GM20000 (cell line): ENCODE results near the gene RSPH1.

Experiments used
- DNase-seq: peaks from one replicate; pipeline ENCODE4 v3.0.0; 2012; ENCODE audit warnings: low spot score
- CTCF ChIP-seq: IDR thresholded peaks from 2 replicates; pipeline ENCODE4 v1.5.1; 2012; ENCODE audit warnings: mild to moderate bottlenecking, control low read depth; ENCODE audit errors: extremely low read depth, missing control alignments

RSPH1 gene

GRCh38 chr21:42520628-42521253 is 24.7 kb upstream of the RSPH1 start:
- no peak for TF ChIP-seq CTCF

GRCh38 chr21:42518626-42519025 is 22.6 kb upstream of the RSPH1 start:
- no peak for TF ChIP-seq CTCF
- no peak for DNase-seq

More at GRCh38 chr21:42520628-42521253, 24.7 kb upstream of the RSPH1 start:
- DNase-seq: no peak

GRCh38 chr21:42518215-42518614 is 22.2 kb upstream of the RSPH1 start:
- no peak for TF ChIP-seq CTCF
- DNase-seq: no peak

- TF ChIP-seq CTCF: no peak
- DNase-seq: peak; percentile 4
Observed at GRCh38 chr21:42515708-42516502, 19.9 kb upstream of the RSPH1 start.

- DNase-seq: no peak
- no peak for TF ChIP-seq CTCF
Observed at GRCh38 chr21:42514883-42515228, 18.8 kb upstream of the RSPH1 start.

- peak; percentile 83 for DNase-seq
- TF ChIP-seq CTCF: no peak
Observed at GRCh38 chr21:42513985-42514882, 18.2 kb upstream of the RSPH1 start.
